HG03571 (cell line): ENCODE measurements around the gene ESRRB.

ENCODE experiments used
- ATAC-seq: cut with Tn5 transposase; IDR thresholded peaks from one replicate; pipeline ENCODE4 v1.9.1; 2021; ENCODE audit not compliant: unreplicated experiment

ESRRB gene

DNA sequence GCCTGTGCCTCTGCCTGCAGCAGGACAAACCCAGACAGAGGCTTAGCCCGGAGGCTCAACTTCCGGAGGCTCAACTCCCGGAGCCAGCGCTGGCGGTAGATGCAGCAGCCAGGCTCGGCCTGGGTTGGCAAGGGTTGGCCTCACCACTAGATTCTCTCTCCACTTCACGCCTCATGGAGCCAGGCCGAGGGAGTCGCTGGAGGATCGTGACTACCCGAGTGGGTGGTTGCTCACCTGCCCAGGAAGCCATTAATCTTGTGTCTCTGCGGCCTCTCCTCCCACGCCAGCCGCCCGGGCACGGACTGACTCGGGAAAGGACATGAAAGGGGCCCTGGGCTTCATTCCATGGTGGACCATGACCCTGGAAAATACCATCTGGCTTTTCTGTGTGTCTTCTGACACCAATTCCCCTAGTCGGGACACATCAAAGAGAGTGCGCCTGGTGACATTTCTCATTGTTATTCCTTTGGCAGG lies 20.8 kb downstream of the ESRRB start:
- ATAC-seq = no peak

- ATAC-seq = no peak
Measured at GRCh38 chr14:76405627-76406026, 29.7 kb downstream of the ESRRB start.

DNA sequence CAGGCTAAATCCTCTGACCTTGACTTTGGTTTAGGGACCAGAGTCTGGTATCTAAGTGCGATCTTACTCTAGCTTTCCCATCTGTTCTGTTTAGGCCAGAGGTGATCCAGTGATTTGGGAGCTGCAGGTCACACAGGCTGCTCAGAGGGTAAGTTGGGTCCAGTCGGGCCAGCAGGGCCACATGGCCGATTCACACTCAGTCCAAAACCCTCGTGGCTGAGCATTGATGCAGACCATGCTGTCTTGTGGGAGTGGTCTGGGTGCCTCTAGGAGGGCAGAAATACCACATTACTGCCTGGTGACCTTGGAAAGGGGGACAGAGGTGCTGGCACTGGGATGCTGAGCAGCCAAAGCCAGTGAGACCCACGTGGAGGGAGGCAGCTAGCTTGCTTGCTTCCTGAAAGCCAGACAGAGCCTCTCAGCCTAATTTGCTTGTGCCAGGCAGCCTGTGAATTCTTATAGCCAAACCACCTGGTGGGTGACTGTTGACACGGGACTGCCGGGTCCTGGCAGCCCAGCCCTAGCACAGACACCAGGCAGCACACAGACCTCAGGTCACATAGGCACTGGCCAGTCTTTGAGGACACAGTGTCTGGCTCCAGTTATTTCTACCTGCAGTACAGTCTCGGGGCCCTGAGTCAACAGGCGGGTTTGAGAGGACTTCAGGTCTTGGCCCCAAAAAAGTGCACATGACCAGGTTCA lies 31.7 kb downstream of the ESRRB start:
- ATAC-seq = no peak

- no peak for ATAC-seq
Measured at GRCh38 chr14:76408877-76409276, 32.9 kb downstream of the ESRRB start.

DNA sequence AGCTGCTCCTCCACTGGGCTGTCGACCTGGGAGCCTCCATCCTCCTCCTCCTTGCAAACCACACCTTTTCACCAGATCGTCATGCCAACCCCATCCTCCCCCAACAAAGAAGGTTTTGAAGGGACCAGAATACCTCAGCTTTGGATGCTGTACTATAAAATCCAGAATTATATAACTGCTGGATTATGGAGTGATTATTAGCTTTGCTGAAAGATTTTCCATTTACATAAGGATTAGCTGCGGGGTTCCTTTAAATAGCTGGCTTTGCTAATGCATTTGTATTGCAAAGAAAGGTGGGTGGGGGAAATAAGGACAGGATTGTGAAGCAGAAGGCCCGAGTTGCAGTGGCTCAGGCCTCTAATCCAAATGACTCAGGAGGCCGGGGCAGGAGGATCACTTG lies 36.6 kb downstream of the ESRRB start:
- ATAC-seq = no peak

DNA sequence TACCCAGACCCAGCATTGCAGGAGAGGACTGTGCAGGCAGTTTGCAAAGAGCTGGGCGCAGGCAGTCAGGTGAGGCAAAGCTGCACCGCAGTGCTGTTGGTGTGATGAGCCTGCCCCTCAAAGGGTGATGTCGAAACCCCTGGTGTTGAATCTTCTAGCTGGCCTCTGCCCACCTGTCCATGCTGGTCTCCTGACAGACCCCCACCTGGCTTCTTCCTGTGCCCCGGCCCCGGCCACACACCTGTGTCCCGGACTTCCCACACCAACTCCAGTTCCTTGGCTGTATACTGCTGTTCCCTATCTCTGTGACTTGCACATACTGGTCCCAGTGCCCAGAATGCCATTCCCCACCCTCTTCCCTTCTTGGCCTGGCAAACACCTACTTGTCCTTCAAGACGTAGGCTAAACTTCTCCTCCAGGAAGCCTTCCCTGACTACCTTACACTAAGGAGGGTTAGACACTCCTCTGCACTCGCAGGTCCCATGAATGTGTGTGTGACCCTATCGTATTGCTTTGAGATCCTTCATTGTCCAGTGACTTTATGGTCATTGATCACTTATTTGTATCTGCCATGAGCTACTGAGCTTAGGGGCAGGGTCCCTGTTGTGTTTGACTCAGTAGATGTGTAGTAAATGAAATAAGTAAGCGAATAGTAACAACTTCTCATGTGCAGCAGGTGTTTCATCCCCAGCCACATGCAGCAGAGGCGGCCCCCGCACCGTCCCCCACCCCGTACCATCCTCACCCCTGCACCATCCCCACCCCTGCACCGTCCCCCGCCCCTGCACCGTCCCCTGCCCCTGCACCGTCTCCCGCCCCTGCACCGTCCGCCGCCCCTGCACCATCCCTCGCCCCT lies 37.4 kb downstream of the ESRRB start:
- ATAC-seq = no peak

DNA sequence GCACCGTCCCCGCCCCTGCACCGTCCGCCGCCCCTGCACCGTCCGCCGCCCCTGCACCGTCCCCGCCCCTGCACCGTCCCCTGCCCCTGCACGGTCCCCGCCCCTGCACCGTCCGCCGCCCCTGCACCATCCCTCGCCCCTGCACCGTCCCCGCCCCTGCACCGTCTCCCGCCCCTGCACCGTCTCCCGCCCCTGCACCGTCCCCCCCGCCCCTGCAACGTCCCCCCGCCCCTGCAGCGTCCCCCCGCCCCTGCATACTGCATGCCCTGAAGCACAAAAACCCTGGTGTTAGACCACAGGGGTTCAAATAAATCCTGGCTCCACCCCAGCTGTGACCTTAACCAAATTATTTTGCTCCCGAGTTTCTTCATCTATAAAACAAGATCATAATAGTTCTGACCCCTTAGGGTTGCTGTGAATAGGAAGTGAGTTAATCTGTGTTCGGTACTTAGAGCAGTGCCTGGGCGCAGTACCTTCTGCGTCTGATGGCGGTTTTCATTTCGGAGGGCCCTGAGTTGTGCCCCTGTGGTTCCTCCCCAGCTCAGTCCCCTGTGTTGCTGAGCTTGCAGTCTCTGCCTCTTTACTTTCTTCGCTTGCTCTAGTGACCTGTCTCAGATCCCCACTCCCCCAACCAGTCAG lies 38.1 kb downstream of the ESRRB start:
- no peak for ATAC-seq

DNA sequence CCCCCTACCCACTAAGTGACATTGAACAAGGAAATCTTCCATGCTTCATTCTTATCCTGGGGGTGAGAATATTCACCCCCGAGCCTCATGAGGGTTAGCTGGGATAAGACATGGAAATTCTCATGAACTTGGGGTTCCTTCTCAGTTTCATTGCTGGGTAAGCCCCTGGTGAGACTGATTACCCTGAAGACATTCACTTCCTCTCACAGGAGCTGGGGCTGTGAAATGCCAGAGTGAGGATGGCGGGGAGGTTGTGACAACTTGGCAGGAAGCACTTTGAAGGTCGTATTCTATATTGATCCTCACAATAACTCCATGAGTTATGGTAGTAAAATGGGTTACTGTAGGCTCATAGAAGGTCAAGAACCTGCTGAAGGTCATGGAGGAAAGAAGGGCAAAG lies 43.5 kb downstream of the ESRRB start:
- no peak for ATAC-seq

GRCh38 chr14:76420827-76421226 lies 44.9 kb downstream of the ESRRB start:
- ATAC-seq = no peak

GRCh38 chr14:76421662-76422061 lies 45.7 kb downstream of the ESRRB start:
- ATAC-seq = no peak

- ATAC-seq = no peak
Measured at GRCh38 chr14:76422662-76423061, 46.7 kb downstream of the ESRRB start.

- no peak for ATAC-seq
Measured at GRCh38 chr14:76423534-76423933, 47.6 kb downstream of the ESRRB start.

GRCh38 chr14:76424359-76424758 lies 48.4 kb downstream of the ESRRB start:
- ATAC-seq = no peak

DNA sequence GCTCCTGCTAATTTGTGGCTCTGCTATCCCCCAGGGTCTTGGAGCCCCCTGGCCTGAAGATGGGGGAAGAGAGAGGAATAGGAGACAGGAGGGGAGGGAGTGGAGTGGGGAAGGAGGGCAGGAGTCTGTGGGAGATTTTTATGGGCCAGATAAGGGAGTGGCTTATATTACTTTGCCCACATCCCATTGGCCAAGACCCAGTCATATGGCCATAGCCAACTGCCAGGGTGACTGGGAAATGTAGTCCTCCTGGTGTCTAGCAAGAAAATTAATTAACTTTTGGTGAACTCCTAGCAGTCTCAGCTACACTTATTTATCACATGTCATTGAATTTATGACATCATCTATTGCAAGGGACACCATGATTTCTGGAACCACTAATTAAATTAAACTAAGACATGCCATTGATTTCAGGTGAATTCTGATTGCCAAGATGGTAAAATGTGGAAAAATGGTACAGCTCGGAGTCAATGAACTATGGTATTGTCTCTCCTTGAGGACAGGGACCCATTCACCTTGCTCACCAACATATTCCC lies 50.3 kb downstream of the ESRRB start:
- ATAC-seq = no peak

- ATAC-seq = no peak
Measured at GRCh38 chr14:76428611-76429010, 52.7 kb downstream of the ESRRB start.

GRCh38 chr14:76430017-76430416 lies 54.1 kb downstream of the ESRRB start:
- no peak for ATAC-seq

DNA sequence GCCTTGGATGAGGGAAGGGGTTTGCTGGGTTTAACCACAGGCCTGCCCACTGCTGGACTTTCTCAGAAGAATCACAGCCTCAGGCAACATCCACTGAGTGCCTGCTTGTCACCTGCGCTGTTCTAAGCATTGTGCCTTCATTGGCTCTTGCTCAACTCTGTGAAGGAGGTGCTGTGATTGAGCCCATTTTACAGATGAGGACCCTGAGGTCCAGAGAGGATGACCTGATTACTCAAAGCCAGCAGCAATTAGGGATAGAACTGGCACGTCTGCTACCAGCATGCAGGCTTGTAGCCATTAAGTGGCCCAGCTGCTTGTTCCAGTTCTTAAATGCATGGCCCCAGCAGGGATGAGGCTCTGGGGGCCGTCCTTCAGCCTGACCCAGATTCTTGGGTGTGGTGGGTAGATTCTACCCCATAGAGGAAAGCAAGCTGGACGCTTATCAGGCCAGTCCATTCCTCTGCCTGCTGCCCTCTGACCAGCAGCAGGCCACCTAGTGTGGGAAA lies 54.6 kb downstream of the ESRRB start:
- no peak for ATAC-seq

DNA sequence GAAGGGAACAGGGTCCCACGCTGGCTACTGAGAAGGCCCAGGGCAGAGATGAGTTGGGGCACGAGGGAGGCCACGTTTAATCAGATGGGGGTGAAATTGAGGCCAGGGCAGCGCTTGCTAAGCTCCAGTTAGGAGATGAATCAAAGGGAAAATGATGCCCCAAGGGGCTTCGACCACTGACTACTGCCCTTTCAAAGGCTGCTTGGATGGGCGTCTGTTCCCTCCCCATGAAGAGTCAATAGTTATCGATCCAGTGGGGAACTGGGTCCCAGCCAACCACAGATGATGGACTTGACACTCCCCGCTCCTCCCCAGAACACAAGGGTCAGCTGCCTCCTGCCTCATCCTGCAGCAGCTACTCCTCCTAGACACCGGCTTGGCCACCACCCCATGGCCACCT lies 55.6 kb downstream of the ESRRB start:
- no peak for ATAC-seq

GRCh38 chr14:76432827-76433752 lies 57.2 kb downstream of the ESRRB start:
- no peak for ATAC-seq

DNA sequence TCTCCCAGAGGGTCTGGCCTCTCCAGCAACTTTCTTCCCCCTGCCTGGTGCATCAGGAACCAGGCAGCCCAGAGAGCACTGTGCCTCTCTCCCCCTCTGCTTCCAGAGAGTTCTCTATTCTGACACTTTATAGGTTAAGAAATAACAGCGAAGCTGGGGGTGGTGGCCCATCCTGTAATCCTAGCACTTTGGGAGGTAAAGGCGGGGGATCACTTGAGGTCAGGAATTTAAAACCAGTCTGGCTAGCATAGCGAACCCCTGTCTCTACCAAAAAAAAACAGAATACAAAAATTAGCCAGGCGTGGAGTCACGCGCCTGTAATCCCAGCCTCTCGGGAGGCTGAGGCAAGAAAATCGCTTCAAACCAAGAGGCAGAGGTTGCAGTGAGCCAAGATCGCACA lies 58.3 kb downstream of the ESRRB start:
- no peak for ATAC-seq
